GM23248 (cell line): Measurements from ENCODE around the gene HSD11B1.

ENCODE experiments used
- EZH2 ChIP-seq: fragments of 200-600 bp; sonication (generic); IDR thresholded peaks from 2 replicates; pipeline ENCODE4 v1.6.1; 2018; ENCODE audit warnings: antibody characterized with exemption, mild to moderate bottlenecking; ENCODE audit not compliant: insufficient read depth, poor library complexity, severe bottlenecking
- EZH2phosphoT487 ChIP-seq: fragments of 200-600 bp; sonication (generic); IDR thresholded peaks from 2 replicates; pipeline ENCODE4 v1.6.1; 2018; ENCODE audit warnings: antibody characterized with exemption, moderate library complexity, mild to moderate bottlenecking, low read depth; ENCODE audit not compliant: insufficient read depth

DNA sequence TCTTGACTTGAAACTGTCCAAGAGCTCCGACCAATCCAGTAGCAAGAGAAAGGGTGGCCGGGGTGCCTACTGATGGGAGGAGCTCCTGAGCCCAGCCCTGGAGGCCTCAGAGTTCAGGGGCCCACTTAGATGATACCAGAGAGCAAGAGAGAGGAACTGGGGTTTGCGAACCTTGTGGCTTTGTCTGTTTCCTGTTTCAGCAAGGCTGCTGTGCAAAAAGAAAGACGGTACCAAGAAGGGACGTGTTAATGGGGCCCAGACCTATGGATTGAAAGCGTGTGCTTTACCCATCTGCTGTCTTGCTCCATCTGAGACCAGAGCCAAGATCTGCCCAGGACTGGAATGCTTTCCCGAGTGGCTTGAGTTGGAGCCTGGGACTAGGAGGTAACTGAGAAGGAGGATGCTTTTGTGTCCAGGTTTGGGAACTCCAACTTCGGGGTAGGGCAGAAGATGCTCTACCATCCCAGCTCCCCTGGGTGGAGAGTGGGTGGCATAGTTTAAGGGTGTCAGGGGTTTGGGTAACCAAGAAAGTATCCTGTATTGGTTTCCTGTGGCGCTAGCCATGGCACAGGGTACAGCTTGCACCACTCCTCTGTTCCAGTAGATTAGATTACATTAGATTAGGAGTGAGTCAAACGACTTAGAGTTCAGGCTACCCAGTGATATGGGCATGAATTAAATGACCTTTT is 51.4 kb downstream of the HSD11B1 start, which contains the start of gene TRAF3IP3:
- no peak for TF ChIP-seq EZH2
- no peak for TF ChIP-seq EZH2phosphoT487
